GM12874 (cell line): ENCODE measurements around the gene UBE2D2.

Experiments used
- CTCF ChIP-seq: IDR thresholded peaks from 2 replicates; pipeline ENCODE4 v1.5.1; 2011; ENCODE audit warnings: low read depth, mild to moderate bottlenecking, control low read depth, low read length, moderate library complexity; ENCODE audit not compliant: insufficient read depth

Gene UBE2D2

GRCh38 chr5:139666551-139666950 is 105.4 kb downstream of the UBE2D2 start:
- no peak for TF ChIP-seq CTCF

- TF ChIP-seq CTCF: no peak
These were observed 106.0 kb downstream of the UBE2D2 start for GRCh38 chr5:139667001-139667729.

- TF ChIP-seq CTCF: no peak
These were observed 106.6 kb downstream of the UBE2D2 start for GRCh38 chr5:139667730-139668063.

GRCh38 chr5:139668064-139668880 is 107.1 kb downstream of the UBE2D2 start:
- no peak for TF ChIP-seq CTCF

- no peak for TF ChIP-seq CTCF
These were observed 108.0 kb downstream of the UBE2D2 start for GRCh38 chr5:139668924-139669661.

- TF ChIP-seq CTCF: no peak
These were observed 108.7 kb downstream of the UBE2D2 start for GRCh38 chr5:139669662-139670368.
